Measurements from ENCODE around the gene SRP14. TPM values are rescaled to one million over a fixed set of nuclear protein-coding genes. Genes with fewer than 3 reads are reported as not detected.
A peak's percentile ranks its signal among the peaks of the same experiment; 100 is the strongest.

Gene SRP14
- total RNA-seq, 3 donors from 2014 or later: 131 to 154 (median 142) TPM

GRCh38 chr15:40003116-40003916 lies 35.7 kb downstream of the SRP14 start:
- ATAC-seq (peak; percentile 76), DNase-seq (peak in 1 of 3 donors; percentile 29)
- TF ChIP-seq, protein P1, sequence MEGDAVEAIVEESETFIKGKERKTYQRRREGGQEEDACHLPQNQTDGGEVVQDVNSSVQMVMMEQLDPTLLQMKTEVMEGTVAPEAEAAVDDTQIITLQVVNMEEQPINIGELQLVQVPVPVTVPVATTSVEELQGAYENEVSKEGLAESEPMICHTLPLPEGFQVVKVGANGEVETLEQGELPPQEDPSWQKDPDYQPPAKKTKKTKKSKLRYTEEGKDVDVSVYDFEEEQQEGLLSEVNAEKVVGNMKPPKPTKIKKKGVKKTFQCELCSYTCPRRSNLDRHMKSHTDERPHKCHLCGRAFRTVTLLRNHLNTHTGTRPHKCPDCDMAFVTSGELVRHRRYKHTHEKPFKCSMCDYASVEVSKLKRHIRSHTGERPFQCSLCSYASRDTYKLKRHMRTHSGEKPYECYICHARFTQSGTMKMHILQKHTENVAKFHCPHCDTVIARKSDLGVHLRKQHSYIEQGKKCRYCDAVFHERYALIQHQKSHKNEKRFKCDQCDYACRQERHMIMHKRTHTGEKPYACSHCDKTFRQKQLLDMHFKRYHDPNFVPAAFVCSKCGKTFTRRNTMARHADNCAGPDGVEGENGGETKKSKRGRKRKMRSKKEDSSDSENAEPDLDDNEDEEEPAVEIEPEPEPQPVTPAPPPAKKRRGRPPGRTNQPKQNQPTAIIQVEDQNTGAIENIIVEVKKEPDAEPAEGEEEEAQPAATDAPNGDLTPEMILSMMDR (IDR thresholded peaks at IDR 0.05): no peak
- Histone ChIP-seq H3K9me3 (no peaks in the 10 kb centered on the region), H3K4me1 (ENCODE audit: low read depth) (no peaks in the 10 kb centered on the region), H3K36me3 (ENCODE audit: low read depth) (no peaks in the 10 kb centered on the region), H3K4me3 (no peak overlapping the region)
- intact Hi-C loops (cut with DNase I, micrococcal nuclease): no loop called here

GRCh38 chr15:40002295-40002694 lies 36.7 kb downstream of the SRP14 start:
- peak in 1 of 3 donors; percentile 55 for DNase-seq

GRCh38 chr15:39999538-40000200 lies 39.3 kb downstream of the SRP14 start:
- Histone ChIP-seq H3K9me3 (no peaks in the 10 kb centered on the region), H3K4me3 (no peak overlapping the region), H3K36me3 (ENCODE audit: low read depth) (no peaks in the 10 kb centered on the region), H3K4me1 (ENCODE audit: low read depth) (no peaks in the 10 kb centered on the region)
- ATAC-seq (no peak), DNase-seq (no peak)
- intact Hi-C loops (cut with DNase I, micrococcal nuclease): no loop called here
- TF ChIP-seq, protein P1 (IDR thresholded peaks at IDR 0.05): no peak

More at GRCh38 chr15:40002295-40002694, 36.7 kb downstream of the SRP14 start:
- TF ChIP-seq, protein P1 (IDR thresholded peaks at IDR 0.05): no peak
- intact Hi-C loops (cut with DNase I, micrococcal nuclease): no loop called here
- H3K36me3 ChIP-seq (ENCODE audit: low read depth): no peaks in the 10 kb centered on the region
- H3K4me1 ChIP-seq (ENCODE audit: low read depth): no peaks in the 10 kb centered on the region
- no peak overlapping the region for H3K4me3 ChIP-seq
- ATAC-seq: peak; percentile 81
- no peaks in the 10 kb centered on the region for H3K9me3 ChIP-seq

- TF ChIP-seq, protein P1 (IDR thresholded peaks at IDR 0.05): no peak
- intact Hi-C loops (cut with DNase I, micrococcal nuclease): no loop called here
- Histone ChIP-seq H3K9me3 (no peaks in the 10 kb centered on the region), H3K36me3 (ENCODE audit: low read depth) (peaks cover 6% of the 10 kb centered on the region), H3K4me3 (no peak overlapping the region), H3K4me1 (ENCODE audit: low read depth) (no peaks in the 10 kb centered on the region)
- ATAC-seq (no peak), DNase-seq (no peak)
These were observed 40.4 kb downstream of the SRP14 start for GRCh38 chr15:39998511-39999077.

GRCh38 chr15:39997639-39998038 lies 41.3 kb downstream of the SRP14 start:
- H3K9me3 ChIP-seq: no peaks in the 10 kb centered on the region
- no peak overlapping the region for H3K4me3 ChIP-seq
- no peaks in the 10 kb centered on the region for H3K4me1 ChIP-seq (ENCODE audit: low read depth)
- TF ChIP-seq, protein P1 (IDR thresholded peaks at IDR 0.05): no peak
- ATAC-seq: no peak
- intact Hi-C loops (cut with DNase I, micrococcal nuclease): no loop called here
- no peak for DNase-seq
- peaks cover 10% of the 10 kb centered on the region for H3K36me3 ChIP-seq (ENCODE audit: low read depth)
